Uterus (tissue), 2 donors: Measurements from ENCODE around the gene CORO7.

ENCODE experiments used
- POLR2A ChIP-seq, 2 donors: fragments of 450-650 bp; IDR thresholded peaks; one replicate each; pipeline ENCODE4 v1.6.1; 2016; ENCODE audit warnings: antibody characterized with exemption in 2 of 2, mild to moderate bottlenecking in 1 of 2, moderate library complexity in 1 of 2
- TF ChIP-seq, protein P1 (sequence below), 4 experiments: fragments of 200-600 bp in 2 of 4; fragments of 450-650 bp in 2 of 4; sonication (generic) in 2 of 4; IDR thresholded peaks; one replicate each; pipeline ENCODE4 v1.5.1; 2016 to 2019; ENCODE audit warnings: antibody characterized with exemption in 4 of 4, mild to moderate bottlenecking in 2 of 4, moderate library complexity in 1 of 4

DNA sequence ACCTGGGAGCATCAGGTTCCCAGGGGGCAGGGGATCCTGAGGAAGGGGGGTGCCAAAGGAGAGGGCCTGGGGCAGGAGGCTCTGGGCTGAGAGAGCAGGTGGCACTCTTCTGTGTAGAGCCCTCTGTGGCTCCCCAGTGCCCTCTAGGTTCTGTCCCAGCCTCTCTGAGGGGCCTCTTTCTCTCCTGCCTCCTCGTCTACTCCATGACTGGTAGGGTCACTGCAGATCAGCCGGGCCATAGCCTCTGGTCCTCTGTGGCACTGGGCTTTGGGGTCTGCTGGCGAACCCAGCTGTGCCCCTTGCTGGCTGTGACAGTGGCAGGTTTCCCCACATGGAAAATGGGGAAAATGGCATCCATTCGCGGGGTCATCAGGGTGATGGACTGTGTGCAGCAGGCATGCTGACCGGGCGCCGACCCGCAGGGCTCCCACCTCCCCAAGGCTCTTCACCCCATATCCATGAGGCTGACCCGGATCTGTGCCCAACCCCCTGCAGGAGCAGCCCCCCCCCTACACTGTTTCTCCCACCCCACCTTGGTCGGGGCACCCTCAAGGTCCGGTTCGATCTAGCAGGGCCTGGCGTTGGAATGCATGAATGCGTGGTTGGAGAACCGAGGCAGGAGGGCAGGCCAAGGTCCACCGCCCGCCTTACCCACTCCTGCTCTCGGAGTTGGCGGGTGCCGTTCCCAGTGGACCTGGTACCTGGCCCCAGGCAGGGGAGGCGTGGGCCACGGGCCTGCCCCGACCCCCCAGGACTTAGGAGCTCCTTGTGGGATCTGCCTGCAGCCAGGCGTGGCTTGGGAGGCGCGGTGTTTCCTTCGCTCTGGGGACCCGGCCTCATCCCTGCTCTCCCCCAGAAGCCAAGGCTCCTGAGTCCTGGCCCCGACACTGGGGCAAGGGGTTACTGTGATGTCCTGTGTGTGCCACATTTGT lies 94.0 kb downstream of the CORO7 start:
- TF ChIP-seq, protein P1, sequence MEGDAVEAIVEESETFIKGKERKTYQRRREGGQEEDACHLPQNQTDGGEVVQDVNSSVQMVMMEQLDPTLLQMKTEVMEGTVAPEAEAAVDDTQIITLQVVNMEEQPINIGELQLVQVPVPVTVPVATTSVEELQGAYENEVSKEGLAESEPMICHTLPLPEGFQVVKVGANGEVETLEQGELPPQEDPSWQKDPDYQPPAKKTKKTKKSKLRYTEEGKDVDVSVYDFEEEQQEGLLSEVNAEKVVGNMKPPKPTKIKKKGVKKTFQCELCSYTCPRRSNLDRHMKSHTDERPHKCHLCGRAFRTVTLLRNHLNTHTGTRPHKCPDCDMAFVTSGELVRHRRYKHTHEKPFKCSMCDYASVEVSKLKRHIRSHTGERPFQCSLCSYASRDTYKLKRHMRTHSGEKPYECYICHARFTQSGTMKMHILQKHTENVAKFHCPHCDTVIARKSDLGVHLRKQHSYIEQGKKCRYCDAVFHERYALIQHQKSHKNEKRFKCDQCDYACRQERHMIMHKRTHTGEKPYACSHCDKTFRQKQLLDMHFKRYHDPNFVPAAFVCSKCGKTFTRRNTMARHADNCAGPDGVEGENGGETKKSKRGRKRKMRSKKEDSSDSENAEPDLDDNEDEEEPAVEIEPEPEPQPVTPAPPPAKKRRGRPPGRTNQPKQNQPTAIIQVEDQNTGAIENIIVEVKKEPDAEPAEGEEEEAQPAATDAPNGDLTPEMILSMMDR (IDR thresholded peaks at IDR 0.05) = no peak
- no peak for TF ChIP-seq POLR2A (IDR thresholded peaks at IDR 0.05)
